HG02588 (cell line): ENCODE data around the gene MYL12A.

Experiments used
- ATAC-seq: cut with Tn5 transposase; IDR thresholded peaks from one replicate; pipeline ENCODE4 v1.9.1; 2021; ENCODE audit warnings: mild to moderate bottlenecking, moderate library complexity; ENCODE audit not compliant: unreplicated experiment

Gene MYL12A

DNA sequence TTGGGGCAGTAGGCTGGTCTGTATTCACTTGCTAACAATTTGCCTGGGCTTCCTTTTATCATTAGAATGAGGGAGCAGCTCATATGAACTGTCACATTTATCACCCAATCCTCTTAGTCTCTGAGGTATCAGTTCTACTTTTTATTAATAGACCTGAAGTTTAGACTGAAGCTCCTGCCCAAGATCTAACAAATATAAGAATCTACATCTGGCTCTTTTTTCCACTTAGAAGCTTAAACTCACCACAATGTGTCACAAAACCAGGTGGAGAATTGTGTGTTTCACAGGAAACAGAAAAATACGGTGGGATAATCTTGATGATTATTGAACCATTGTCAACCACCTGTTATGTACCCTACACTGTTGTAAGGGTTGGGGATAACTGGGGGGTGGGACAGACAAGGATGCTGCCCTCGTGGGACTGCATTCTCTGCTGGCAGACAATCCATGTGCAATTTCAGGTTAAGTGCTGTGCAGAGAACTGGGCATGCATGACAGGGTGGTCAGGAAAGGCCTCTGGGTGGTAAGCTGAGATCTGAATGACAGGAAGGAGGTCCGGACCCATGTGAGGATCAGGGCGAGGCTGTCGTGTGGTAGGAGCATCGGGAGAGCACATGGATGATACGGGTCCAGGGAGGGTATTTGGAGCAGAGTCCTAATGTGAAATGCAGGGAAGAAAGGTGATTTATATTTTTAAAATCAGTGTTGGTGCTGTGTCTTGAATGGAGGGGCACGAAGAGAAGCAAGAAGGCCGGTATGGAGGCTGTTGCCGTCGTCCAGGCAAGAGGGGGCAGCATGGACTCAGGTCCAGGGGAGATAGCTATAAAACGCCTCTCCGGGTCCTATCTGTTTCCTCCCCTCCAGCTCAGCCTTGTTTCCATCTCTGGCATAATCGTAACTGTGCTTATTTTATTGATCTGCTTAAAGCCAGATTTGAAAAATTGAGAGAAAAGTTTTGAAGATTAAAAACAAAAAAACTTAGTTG, 31.9 kb downstream of the MYL12A start:
- peak; percentile 85 for ATAC-seq

DNA sequence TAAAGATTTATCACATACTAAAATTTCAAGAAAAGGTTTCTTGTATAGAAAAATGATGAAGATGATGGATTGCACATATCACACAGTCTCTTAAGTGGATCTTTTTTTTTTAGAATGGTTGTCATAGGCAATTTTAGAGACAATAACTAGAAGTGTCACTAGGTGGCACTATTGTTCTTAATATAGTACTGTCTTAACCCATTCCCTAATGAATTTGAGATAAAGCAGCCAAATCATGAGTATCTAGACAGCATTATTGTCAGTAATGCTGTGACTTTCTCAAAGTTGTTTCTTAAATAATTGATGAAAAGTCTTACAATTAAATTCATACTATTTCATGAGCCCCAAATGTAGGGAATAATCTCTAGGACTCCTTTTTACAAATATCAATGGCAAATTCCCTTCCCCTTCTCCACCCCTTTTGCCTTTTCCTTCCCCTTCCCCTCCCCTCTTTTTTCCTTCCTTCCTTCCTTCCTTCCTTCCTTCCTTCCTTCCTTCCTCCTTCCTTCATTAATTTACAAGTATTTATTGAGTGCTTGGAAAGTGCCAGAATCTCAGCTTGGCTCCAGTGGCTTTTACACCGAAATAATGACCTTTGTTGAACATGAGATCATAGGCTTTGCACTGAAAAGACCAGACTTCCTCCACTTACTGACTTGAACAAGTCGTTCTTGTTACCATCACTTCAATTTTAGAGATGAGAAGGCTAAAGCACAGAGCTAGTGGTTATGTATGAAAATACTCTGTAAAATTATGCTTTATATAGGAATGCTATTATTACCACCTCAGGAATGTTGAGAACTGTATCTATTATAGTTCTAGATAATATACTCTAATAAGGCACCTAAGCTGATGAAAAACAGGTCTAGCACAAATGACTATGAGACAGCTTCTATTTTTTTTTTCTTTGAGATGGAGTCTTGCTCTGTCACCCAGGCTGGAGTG, 34.1 kb downstream of the MYL12A start:
- peak; percentile 61 for ATAC-seq

DNA sequence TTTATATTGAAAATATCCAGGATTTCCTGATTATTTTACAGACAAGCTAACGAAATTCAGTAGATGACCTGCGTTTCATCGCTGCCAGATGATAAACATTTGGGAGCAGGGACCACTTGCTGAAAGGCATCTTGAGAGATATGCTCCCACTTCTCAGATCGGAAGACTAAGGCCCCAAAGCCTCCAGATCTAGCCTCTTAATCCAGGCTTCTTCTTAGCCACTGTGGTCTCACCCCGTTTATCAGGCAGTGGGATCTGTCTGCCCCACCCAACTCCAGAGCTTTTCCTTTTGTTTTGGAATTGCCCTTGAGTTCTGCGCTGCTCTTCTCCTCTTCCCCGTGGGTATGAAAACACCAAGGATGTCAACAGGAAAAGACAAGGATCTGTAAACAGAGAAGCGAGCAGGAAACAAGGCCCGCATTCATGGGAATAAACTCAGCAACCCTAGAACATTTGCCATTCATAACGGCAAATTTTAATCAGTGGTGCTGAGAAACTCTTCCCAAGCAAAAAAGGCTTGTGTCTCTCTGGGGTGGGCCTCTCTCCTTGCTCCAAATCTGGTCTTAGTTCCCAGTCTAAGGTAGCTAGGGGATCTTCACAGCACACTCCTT, 35.8 kb downstream of the MYL12A start:
- ATAC-seq, result no peak

DNA sequence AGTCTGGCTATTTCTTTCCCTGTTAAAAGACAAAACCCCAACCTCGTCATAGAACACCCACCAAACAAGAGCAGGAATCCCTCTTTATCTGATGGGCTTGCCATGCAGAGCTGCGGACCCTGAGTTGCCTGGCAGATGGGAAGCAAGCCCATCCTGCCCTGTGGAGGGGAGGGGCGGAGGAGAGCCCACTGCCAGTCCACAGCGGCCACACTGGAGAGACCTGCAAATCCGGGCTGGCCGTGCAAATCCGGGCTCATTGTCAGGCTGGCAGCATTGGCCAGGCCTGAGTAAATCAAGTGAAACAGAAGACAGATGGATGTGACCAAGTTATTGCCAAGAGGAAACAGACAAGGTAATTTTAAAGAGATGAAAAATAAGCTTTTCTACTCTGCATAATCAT, 36.3 kb downstream of the MYL12A start:
- ATAC-seq, result no peak

DNA sequence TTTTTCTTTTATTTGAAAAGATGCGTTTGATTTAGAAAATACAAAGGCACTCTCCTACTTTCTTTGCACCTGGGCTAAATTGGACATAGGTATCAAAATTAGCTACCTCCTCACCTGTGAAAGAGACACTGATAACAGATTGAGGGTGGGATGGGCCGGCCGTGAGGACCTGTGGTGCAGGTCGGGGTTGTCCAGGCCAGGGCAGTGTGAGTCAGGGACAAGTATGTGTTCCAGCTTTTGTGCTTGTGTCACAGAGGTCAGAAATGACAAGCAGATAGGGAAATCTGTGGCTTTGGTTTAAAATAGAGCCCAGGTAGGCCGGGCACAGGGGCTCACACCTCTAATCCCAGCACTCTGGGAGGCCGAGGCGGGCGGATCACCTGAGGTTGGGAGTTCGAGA, 36.9 kb downstream of the MYL12A start:
- no peak for ATAC-seq

DNA sequence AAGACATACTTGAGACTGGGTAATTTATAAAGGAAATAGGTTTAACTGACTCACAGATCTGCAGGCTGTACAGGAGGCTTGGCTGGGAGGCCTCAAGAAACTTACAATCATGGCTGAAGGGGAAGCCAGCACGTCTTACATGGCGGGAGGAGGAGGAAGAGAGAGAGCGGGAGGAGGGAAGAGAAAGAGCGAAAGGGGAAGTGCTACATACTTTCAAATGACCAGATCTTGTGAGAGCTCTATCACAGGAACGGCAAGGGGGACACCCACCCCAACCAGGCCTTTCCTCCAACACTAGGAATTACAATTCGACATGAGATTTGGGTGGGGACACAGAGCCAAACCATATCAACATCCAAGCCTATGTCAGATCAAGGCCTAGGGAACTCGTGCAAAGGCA, 38.6 kb downstream of the MYL12A start:
- ATAC-seq, result no peak

DNA sequence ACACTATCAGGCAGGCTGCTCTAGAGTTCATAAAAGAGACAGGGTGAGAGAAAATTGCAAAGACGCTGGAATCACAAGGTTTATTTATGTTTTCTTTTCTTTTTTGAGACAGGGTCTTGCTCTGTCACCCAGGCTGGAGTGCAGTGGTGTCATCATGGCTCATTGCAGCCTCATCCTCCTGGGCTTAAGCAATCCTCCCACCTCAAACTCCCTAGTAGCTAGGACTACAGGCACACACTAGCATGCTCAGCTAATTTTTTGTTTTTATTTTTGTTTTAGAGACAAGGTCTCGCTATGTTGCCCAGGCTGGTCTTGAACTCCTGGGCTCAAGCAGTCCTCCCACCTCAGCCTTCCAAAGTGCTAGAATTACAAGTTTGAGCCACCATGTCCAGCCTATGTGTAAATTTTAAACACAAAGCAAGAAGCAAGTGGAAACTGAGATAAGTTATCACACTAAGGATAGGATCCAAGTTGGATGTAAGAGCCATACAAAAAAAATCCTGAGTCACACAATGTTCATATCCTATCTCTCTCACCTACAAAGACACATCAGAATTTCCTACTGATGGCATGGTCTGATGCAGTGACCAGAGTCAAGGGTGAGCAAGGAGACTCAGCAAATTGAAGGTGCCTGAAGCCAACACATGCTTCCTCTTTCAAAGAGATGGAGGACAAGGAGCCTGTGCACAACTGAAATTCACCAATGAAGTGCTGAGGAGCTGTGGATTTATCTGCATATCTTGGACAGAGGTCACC, 45.8 kb downstream of the MYL12A start:
- ATAC-seq, result no peak

DNA sequence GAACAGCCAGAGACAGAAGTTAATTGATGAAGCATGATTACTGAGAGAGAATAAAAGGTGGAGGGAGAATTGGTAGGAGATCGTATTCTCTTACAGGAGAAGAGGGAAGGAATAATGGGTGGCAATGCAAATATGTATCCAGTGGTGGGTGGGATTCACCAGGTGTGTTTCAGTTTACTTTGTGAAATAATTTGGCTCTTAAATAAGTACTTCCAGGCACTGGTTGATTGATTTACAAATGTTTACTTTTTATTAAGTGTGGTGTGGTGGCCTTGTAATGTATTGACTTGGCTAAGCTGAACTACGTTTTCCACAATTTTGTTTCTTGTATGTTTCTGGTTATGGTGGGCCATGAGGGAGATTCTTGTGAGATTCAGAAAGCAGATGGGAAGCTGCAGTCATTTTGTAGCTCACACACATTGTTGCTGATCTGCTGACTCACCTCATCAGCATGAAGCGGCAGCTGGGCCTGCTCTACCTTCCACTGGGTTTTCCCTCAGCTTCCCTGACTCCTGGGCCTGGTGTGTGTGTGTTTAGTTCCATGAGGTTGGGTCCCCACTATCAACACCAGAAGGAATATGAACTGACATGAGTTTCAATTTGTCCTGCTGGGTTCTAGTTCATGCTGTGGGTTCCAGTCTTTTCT, 47.0 kb downstream of the MYL12A start:
- ATAC-seq, result no peak

DNA sequence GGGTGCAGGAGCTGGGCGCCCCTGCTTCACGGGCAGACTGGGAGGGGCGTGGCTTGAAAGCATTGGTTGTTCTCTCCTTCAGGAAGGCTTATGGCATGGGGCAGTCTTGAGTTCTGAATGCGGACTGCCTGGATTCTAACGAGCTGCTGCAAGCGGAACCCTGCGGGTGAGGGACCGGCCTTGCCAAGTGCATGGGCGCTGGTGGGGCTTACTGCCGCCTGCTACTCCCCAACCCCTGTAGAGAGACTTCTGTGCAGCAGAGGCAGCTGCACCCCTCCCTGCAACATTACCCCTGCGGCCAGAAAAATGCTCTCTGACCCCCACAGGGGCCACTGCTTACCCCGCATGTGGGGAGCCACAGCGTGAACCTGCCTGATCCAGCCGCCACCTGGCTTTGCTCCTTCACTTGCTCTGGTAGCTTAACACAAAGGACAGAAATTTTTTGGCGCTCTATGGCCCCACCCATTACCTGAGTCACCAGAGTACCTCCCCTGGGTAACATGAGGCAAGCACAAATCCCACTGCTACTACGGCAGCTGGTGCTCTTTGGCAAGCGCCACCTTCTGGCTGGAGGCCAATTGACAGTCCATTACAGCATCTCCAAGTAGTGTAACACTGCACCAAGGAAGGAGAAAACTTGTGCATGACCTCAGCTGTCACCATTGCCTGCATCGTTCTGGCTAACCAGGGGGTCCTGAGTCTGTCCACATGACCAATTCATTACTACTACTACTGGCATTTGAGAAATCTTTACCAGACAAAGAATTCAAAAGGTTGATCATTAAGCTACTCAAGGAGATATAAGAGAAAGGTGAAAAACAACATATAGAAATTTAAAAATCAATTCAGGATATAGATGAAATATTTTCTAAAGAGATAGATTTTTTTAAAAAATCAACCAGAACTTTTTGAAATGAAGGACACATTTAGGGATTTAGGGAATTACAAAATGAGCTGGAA, 49.7 kb downstream of the MYL12A start:
- ATAC-seq, result peak; percentile 99

DNA sequence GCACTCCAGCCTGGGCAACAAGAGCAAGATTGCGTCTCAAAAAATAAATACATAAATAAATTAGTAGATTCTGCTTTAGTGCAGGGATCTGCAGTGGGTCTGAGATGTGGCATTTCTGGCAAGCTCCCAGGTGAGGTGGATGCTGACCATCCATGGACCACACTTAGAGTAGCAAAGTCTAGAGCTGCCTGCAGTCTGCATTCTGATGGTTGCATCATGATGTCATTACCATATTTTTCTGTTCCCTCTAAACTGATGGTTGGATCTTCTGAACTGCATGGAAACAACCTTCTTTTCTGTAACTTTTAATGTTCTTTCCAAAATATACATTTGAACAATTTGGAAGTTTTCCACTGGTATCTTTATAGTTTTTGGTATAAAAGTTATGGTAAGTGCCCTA, 57.2 kb downstream of the MYL12A start:
- no peak for ATAC-seq

DNA sequence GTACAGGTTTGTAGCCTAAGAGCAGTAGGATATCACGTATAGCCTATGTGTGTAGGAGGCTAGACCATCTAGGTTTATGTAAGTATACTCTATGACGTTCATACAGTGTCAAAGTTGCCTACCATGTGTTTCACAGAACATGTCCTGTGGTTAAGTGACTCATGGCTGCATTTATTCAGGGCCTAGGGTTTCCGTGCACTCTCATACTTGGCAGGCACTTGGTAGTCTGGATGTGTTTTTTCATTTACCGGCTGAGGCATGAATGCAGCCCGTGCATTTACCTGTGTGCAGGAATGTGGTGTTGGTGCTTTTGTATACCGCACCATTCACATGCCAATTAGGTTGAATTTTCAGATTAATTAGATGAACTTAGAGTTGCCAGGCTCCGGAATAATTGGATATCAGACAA, 57.8 kb downstream of the MYL12A start:
- ATAC-seq, result no peak
